ENCODE results near the gene ITPRID1. TPM values are rescaled to one million over a fixed set of nuclear protein-coding genes. Genes with fewer than 3 reads are reported as not detected.

The ITPRID1 gene
- total RNA-seq, 1 experiment from 2014 or later = not detected

DNA sequence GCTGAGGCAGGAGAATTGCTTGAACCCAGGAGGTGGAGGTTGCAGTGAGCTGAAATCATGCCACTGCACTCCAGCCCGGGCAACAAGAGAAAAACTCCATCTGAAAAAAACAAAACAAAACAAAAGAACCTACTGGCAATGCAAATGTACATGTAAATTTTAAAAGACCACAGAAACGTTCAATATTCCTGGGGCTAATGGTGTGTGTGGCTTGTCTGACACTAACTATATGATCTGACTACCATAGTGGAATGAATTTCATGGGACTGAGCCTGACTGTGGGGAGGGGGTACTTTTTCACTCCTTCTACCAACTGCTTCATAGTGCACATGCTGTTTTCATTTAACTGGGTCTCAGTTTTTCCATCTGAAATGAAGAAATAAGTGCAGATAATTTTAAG lies 69.6 kb downstream of the ITPRID1 start:
- H3K27me3 ChIP-seq (ENCODE audit: control insufficient read depth, insufficient read depth, low read length) = no peaks in the 10 kb centered on the region
- CTCF ChIA-PET = no interaction called here
- no peak overlapping the region for H3K4me3 ChIP-seq (ENCODE audit: low read depth in 2 of 2, low read length in 2 of 2)
- H3K4me1 ChIP-seq (ENCODE audit: control insufficient read depth, insufficient read depth, low read length) = no peaks in the 10 kb centered on the region
- no peak for TF ChIP-seq SIN3A (IDR thresholded peaks at IDR 0.05; ENCODE audit: borderline replicate concordance, insufficient read depth, low read depth, low read length)
- no peak for TF ChIP-seq POLR2AphosphoS5 (IDR thresholded peaks at IDR 0.05; ENCODE audit: low read depth, low read length)
- ATAC-seq = no peak
- in situ Hi-C loops (cut with HindIII; ENCODE audit: low pct_unique_long_range_greater_than_20kb, low sequenced_read_pairs) (no loop called here), intact Hi-C loops (cut with micrococcal nuclease; ENCODE audit: unreplicated experiment) (no loop called here)
- H3K36me3 ChIP-seq (ENCODE audit: control insufficient read depth, insufficient read depth, low read length) = no peaks in the 10 kb centered on the region
- no peaks in the 10 kb centered on the region for H3K9me3 ChIP-seq (ENCODE audit: control insufficient read depth, insufficient read depth, low read depth, low read length)
- BruUV-seq (replicated peaks) = no TSS peak
- no peak overlapping the region for H3K27ac ChIP-seq (ENCODE audit: low read length)
- no peak for DNase-seq (ENCODE audit: low read depth, low spot score)
- POLR2A ChIA-PET = no interaction called here

DNA sequence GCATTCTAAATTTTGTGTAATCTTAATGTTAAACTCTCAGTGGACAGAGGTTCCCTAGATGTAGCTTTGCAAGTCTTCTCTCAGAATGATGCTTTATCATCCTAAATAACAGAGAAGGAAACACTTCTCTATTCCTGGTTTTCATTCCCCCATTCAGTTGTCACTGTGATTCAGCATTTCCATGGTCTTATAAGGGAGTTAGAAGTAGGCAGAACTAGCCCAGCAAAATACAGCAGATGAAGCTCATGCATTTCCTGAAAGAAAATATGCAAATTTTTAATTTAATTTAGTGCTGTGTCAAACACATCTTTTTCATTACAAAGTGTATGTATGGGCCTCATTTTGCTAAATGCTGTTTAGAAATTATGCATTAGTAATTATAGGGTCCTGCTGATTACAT lies 70.1 kb downstream of the ITPRID1 start:
- intact Hi-C loops (cut with micrococcal nuclease; ENCODE audit: unreplicated experiment) (no loop called here), in situ Hi-C loops (cut with HindIII; ENCODE audit: low pct_unique_long_range_greater_than_20kb, low sequenced_read_pairs) (no loop called here)
- Histone ChIP-seq H3K27me3 (ENCODE audit: control insufficient read depth, insufficient read depth, low read length) (no peaks in the 10 kb centered on the region), H3K36me3 (ENCODE audit: control insufficient read depth, insufficient read depth, low read length) (no peaks in the 10 kb centered on the region), H3K27ac (ENCODE audit: low read length) (no peak overlapping the region), H3K4me1 (ENCODE audit: control insufficient read depth, insufficient read depth, low read length) (no peaks in the 10 kb centered on the region), H3K9me3 (ENCODE audit: control insufficient read depth, insufficient read depth, low read depth, low read length) (no peaks in the 10 kb centered on the region), H3K4me3 (ENCODE audit: low read depth in 2 of 2, low read length in 2 of 2) (no peak overlapping the region)
- BruUV-seq (replicated peaks) = no TSS peak
- ATAC-seq (no peak), DNase-seq (ENCODE audit: low read depth, low spot score) (no peak)
- ChIA-PET POLR2A (no interaction called here), CTCF (no interaction called here)
- no peak for TF ChIP-seq SIN3A (IDR thresholded peaks at IDR 0.05; ENCODE audit: borderline replicate concordance, insufficient read depth, low read depth, low read length)
- TF ChIP-seq, protein P1, sequence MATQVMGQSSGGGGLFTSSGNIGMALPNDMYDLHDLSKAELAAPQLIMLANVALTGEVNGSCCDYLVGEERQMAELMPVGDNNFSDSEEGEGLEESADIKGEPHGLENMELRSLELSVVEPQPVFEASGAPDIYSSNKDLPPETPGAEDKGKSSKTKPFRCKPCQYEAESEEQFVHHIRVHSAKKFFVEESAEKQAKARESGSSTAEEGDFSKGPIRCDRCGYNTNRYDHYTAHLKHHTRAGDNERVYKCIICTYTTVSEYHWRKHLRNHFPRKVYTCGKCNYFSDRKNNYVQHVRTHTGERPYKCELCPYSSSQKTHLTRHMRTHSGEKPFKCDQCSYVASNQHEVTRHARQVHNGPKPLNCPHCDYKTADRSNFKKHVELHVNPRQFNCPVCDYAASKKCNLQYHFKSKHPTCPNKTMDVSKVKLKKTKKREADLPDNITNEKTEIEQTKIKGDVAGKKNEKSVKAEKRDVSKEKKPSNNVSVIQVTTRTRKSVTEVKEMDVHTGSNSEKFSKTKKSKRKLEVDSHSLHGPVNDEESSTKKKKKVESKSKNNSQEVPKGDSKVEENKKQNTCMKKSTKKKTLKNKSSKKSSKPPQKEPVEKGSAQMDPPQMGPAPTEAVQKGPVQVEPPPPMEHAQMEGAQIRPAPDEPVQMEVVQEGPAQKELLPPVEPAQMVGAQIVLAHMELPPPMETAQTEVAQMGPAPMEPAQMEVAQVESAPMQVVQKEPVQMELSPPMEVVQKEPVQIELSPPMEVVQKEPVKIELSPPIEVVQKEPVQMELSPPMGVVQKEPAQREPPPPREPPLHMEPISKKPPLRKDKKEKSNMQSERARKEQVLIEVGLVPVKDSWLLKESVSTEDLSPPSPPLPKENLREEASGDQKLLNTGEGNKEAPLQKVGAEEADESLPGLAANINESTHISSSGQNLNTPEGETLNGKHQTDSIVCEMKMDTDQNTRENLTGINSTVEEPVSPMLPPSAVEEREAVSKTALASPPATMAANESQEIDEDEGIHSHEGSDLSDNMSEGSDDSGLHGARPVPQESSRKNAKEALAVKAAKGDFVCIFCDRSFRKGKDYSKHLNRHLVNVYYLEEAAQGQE (IDR thresholded peaks at IDR 0.05; ENCODE audit: insufficient read depth in 1 of 2, low read depth in 2 of 2, low read length in 1 of 2) = no peak
- no peak for TF ChIP-seq POLR2AphosphoS5 (IDR thresholded peaks at IDR 0.05; ENCODE audit: low read depth, low read length)

DNA sequence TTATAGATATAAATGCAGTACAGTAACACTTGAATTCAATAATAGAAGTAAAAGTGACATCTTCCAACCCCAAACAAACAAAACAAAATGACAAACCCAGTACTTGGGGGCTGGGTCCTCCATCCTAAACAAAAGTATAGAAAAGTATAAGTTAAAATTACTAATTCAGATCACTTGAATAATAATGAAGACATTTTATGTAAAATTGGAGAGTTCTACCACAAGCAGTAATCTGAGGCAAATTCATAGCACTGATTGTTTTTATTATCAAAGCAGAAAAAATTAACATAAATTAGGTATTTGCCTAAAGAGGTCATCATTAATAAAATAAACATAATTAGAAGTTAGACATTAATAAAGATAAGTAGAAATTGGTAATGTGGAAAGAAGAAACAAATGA lies 81.5 kb downstream of the ITPRID1 start:
- ATAC-seq (no peak), DNase-seq (ENCODE audit: low read depth, low spot score) (no peak)
- intact Hi-C loops (cut with micrococcal nuclease; ENCODE audit: unreplicated experiment) = no loop called here
- Histone ChIP-seq H3K4me1 (ENCODE audit: control insufficient read depth, insufficient read depth, low read length) (no peaks in the 10 kb centered on the region), H3K4me3 (ENCODE audit: low read depth in 2 of 2, low read length in 2 of 2) (no peak overlapping the region), H3K36me3 (ENCODE audit: control insufficient read depth, insufficient read depth, low read length) (no peaks in the 10 kb centered on the region), H3K27ac (ENCODE audit: low read length) (no peak overlapping the region), H3K27me3 (ENCODE audit: control insufficient read depth, insufficient read depth, low read length) (no peaks in the 10 kb centered on the region), H3K9me3 (ENCODE audit: control insufficient read depth, insufficient read depth, low read depth, low read length) (peaks cover 10% of the 10 kb centered on the region)
- in situ Hi-C loops (cut with HindIII; ENCODE audit: low pct_unique_long_range_greater_than_20kb, low sequenced_read_pairs) = no loop called here
- TF ChIP-seq, protein P1 (IDR thresholded peaks at IDR 0.05; ENCODE audit: insufficient read depth in 1 of 2, low read depth in 2 of 2, low read length in 1 of 2) = no peak
- TF ChIP-seq TCF7L2 (IDR thresholded peaks at IDR 0.05; ENCODE audit: low read depth, low read length) (no peak), POLR2AphosphoS5 (IDR thresholded peaks at IDR 0.05; ENCODE audit: low read depth, low read length) (no peak), SIN3A (IDR thresholded peaks at IDR 0.05; ENCODE audit: borderline replicate concordance, insufficient read depth, low read depth, low read length) (no peak)
- TF ChIP-seq, protein P2, sequence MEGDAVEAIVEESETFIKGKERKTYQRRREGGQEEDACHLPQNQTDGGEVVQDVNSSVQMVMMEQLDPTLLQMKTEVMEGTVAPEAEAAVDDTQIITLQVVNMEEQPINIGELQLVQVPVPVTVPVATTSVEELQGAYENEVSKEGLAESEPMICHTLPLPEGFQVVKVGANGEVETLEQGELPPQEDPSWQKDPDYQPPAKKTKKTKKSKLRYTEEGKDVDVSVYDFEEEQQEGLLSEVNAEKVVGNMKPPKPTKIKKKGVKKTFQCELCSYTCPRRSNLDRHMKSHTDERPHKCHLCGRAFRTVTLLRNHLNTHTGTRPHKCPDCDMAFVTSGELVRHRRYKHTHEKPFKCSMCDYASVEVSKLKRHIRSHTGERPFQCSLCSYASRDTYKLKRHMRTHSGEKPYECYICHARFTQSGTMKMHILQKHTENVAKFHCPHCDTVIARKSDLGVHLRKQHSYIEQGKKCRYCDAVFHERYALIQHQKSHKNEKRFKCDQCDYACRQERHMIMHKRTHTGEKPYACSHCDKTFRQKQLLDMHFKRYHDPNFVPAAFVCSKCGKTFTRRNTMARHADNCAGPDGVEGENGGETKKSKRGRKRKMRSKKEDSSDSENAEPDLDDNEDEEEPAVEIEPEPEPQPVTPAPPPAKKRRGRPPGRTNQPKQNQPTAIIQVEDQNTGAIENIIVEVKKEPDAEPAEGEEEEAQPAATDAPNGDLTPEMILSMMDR (IDR thresholded peaks at IDR 0.05) = no peak
- ChIA-PET CTCF (no interaction called here), POLR2A (no interaction called here)
- BruUV-seq (replicated peaks) = no TSS peak
